IMR-90 (cell line): ENCODE data around the gene SAP30BP. TPM values are rescaled to one million over a fixed set of nuclear protein-coding genes. Genes with fewer than 3 reads are reported as not detected.
A peak's percentile ranks its signal among the peaks of the same experiment; 100 is the strongest.

Source experiments
- ATAC-seq: fragments of 200-7000 bp; cut with Tn5 transposase; 2 replicates; pipeline ENCODE4 v1.9.1; 2020; ENCODE audit warnings: low read depth, mild to moderate bottlenecking, moderate library complexity
- BruUV-seq: library from RNA; stranded (reverse); fragments of 400-500 nt; replicated peaks from 2 replicates; lab custom pipeline; 2021; lab: Mats Ljungman, UMichigan
- CTCF ChIA-PET: fragments of 300-600 bp; formaldehyde crosslinking; extraction: SDS; loops from one replicate; lab custom pipeline; 2021; ENCODE audit warnings: antibody characterized with exemption; lab: Yijun Ruan, JAX
- POLR2A ChIA-PET: fragments of 300-600 bp; sonication (Branson Sonifier 250); formaldehyde crosslinking; loops from one replicate; lab custom pipeline; 2022; ENCODE audit warnings: antibody characterized with exemption; ENCODE audit not compliant: unreplicated experiment; lab: Charles Lee
- DNase-seq: peaks from one replicate; pipeline ENCODE4 v3.0.0; 2013
- H2AFZ ChIP-seq: replicated peaks from 2 replicates; pipeline ENCODE3; 2013; ENCODE audit warnings: low read length, mild to moderate bottlenecking; ENCODE audit not compliant: poor library complexity
- H2AK5ac ChIP-seq: 2 replicates; pipeline ENCODE4 v1.6.1; 2013; ENCODE audit warnings: low read depth, low read length, inconsistent platforms
- H2AK9ac ChIP-seq: replicated peaks from 2 replicates; pipeline ENCODE3; 2013; ENCODE audit warnings: mild to moderate bottlenecking, low read depth, low read length, moderate library complexity; ENCODE audit not compliant: poor library complexity
- H2BK120ac ChIP-seq: 2 replicates; pipeline ENCODE4 v1.6.1; 2013; ENCODE audit warnings: low read depth, low read length, inconsistent platforms
- H2BK15ac ChIP-seq: 3 replicates; pipeline ENCODE4 v1.6.1; 2013; ENCODE audit warnings: low read depth, low read length, inconsistent platforms
- H2BK20ac ChIP-seq: 2 replicates; pipeline ENCODE4 v1.6.1; 2013; ENCODE audit warnings: low read depth, mild to moderate bottlenecking, inconsistent platforms, low read length, moderate library complexity
- H2BK5ac ChIP-seq: 2 replicates; pipeline ENCODE4 v1.6.1; 2013; ENCODE audit warnings: mild to moderate bottlenecking, low read depth, low read length, inconsistent platforms; ENCODE audit not compliant: poor library complexity, severe bottlenecking
- H3K14ac ChIP-seq: replicated peaks from 2 replicates; pipeline ENCODE4 v1.6.1; 2013; ENCODE audit warnings: low read depth, low read length, inconsistent platforms
- H3K18ac ChIP-seq: 2 replicates; pipeline ENCODE4 v1.6.1; 2013; ENCODE audit warnings: low read depth, low read length, control low read depth
- H3K23ac ChIP-seq: 2 replicates; pipeline ENCODE4 v1.6.1; 2013; ENCODE audit warnings: low read depth, low read length, inconsistent platforms
- H3K27ac ChIP-seq: 2 replicates; pipeline ENCODE4 v1.5.1; 2013; ENCODE audit warnings: mild to moderate bottlenecking, control low read depth, low read length; ENCODE audit not compliant: insufficient read depth
- H3K27me3 ChIP-seq: 2 replicates; pipeline ENCODE4 v1.6.1; 2013; ENCODE audit warnings: low read length; ENCODE audit not compliant: control insufficient read depth, insufficient read depth
- H3K36me3 ChIP-seq: 2 replicates; pipeline ENCODE4 v1.6.1; 2013; ENCODE audit warnings: low read length, mixed read lengths; ENCODE audit not compliant: control insufficient read depth, insufficient read depth
- H3K4ac ChIP-seq: 2 replicates; pipeline ENCODE4 v1.6.1; 2013; ENCODE audit warnings: low read depth, low read length, inconsistent platforms
- H3K4me1 ChIP-seq: 2 replicates; pipeline ENCODE4 v1.6.1; 2013; ENCODE audit warnings: low read length, mixed read lengths; ENCODE audit not compliant: control insufficient read depth, insufficient read depth
- H3K4me2 ChIP-seq: 2 replicates; pipeline ENCODE4 v1.6.1; 2013; ENCODE audit warnings: low read depth, mild to moderate bottlenecking, control low read depth, low read length, moderate library complexity
- H3K4me3 ChIP-seq: 2 replicates; pipeline ENCODE4 v1.5.1; 2013; ENCODE audit warnings: low read depth, mild to moderate bottlenecking, control low read depth, low read length, moderate library complexity; ENCODE audit not compliant: insufficient read depth
- H3K56ac ChIP-seq: 2 replicates; pipeline ENCODE4 v1.6.1; 2013; ENCODE audit warnings: low read length, inconsistent platforms; ENCODE audit not compliant: insufficient read depth; ENCODE audit errors: extremely low read depth
- H3K79me1 ChIP-seq, 2 experiments: 2 replicates each; pipeline ENCODE4 v1.6.1; 2013; ENCODE audit warnings: low read length in 2 of 2, inconsistent platforms in 1 of 2, low read depth in 1 of 2
- H3K9ac ChIP-seq: 2 replicates; pipeline ENCODE4 v1.6.1; 2013; ENCODE audit warnings: low read depth, low read length, control low read depth
- H3K9me1 ChIP-seq: 2 replicates; pipeline ENCODE4 v1.6.1; 2013; ENCODE audit warnings: low read length, inconsistent platforms; ENCODE audit not compliant: insufficient read depth
- H3K9me3 ChIP-seq: 2 replicates; pipeline ENCODE4 v1.6.1; 2013; ENCODE audit warnings: low read length; ENCODE audit not compliant: control insufficient read depth, insufficient read depth
- H4K20me1 ChIP-seq: 2 replicates; pipeline ENCODE4 v1.6.1; 2013; ENCODE audit warnings: low read length, inconsistent platforms; ENCODE audit not compliant: insufficient read depth
- H4K5ac ChIP-seq: 2 replicates; pipeline ENCODE4 v1.6.1; 2013; ENCODE audit warnings: mild to moderate bottlenecking, low read depth, low read length, control low read depth
- H4K8ac ChIP-seq, 2 experiments: 2 replicates each; pipeline ENCODE4 v1.6.1; 2013; ENCODE audit warnings: low read depth in 2 of 2, low read length in 2 of 2, control low read depth in 1 of 2, inconsistent platforms in 1 of 2
- H4K91ac ChIP-seq: 2 replicates; pipeline ENCODE4 v1.6.1; 2013; ENCODE audit warnings: low read depth, low read length, inconsistent platforms; ENCODE audit not compliant: insufficient read depth
- CEBPB ChIP-seq: IDR thresholded peaks from 2 replicates; pipeline ENCODE4 v1.6.1; 2012; ENCODE audit warnings: low read depth, low read length, improper control_type of control experiment
- CHD1 ChIP-seq: IDR thresholded peaks from 2 replicates; pipeline ENCODE4 v1.6.1; 2012; ENCODE audit warnings: low read depth, low read length, improper control_type of control experiment
- FOS ChIP-seq: fragments of 150-350 bp; IDR thresholded peaks from 2 replicates; pipeline ENCODE4 v1.6.1; 2016; ENCODE audit warnings: low read depth, low read length
- MAFK ChIP-seq: IDR thresholded peaks from 2 replicates; pipeline ENCODE4 v1.6.1; 2012; ENCODE audit warnings: low read depth, low read length, improper control_type of control experiment
- MXI1 ChIP-seq: IDR thresholded peaks from 2 replicates; pipeline ENCODE4 v1.6.1; 2012; ENCODE audit warnings: low read depth, mild to moderate bottlenecking, low read length, moderate library complexity, borderline replicate concordance
- NFE2L2 ChIP-seq: fragments of 150-350 bp; IDR thresholded peaks from 2 replicates; pipeline ENCODE4 v1.6.1; 2016; ENCODE audit warnings: low read depth, mild to moderate bottlenecking, low read length
- RAD21 ChIP-seq: IDR thresholded peaks from 2 replicates; pipeline ENCODE4 v1.6.1; 2012; ENCODE audit warnings: low read length, improper control_type of control experiment
- RFX5 ChIP-seq: IDR thresholded peaks from 2 replicates; pipeline ENCODE4 v1.8.0; 2012; ENCODE audit warnings: low read depth, mild to moderate bottlenecking, low read length, moderate library complexity
- SMC3 ChIP-seq: fragments of 150-350 bp; IDR thresholded peaks from 2 replicates; pipeline ENCODE4 v1.6.1; 2016; ENCODE audit warnings: low read depth, mild to moderate bottlenecking, antibody characterized with exemption, low read length, moderate library complexity
- WGBS, 2 experiments: methylation state at CpG; one replicate each; pipeline versions ENCODE4 v1.1.5 to v1.1.7; 2013; ENCODE audit warnings: missing lambda C conversion rate in 2 of 2; ENCODE audit not compliant: insufficient read length in 1 of 2; ENCODE audit errors: extremely low coverage in 2 of 2; 5-methylcytosine and 5-hydroxymethylcytosine counted together
- dilution Hi-C: fragments of 300-500 bp; cut with HindIII; formaldehyde crosslinking; loops from one replicate; pipeline ENCODE4 v1.14.3; 2018; ENCODE audit warnings: low sequenced_read_pairs; ENCODE audit not compliant: unreplicated experiment
- in situ Hi-C: fragments of 300-500 bp; cut with MboI; formaldehyde crosslinking; loops from 3 replicates; pipeline ENCODE4 v1.14.3; 2019; ENCODE audit warnings: low sequenced_read_pairs, inconsistent platforms, mixed read lengths
- intact Hi-C: fragments of 100-400 bp; cut with micrococcal nuclease; formaldehyde crosslinking; loops from 2 replicates; pipeline ENCODE4 v1.10.0; 2022
- polyA plus RNA-seq, 3 experiments: library from polyadenylated mRNA; depleted of rRNA; stranded (reverse); fragments of >200 nt; gene quantifications; 2 replicates each; pipeline ENCODE4 v1.2.3, GENCODE V29; 2012; ENCODE audit warnings: low replicate concordance in 1 of 3
- total RNA-seq: library from RNA; depleted of rRNA; stranded (reverse); fragments of >200 nt; gene quantifications from 2 replicates; pipeline ENCODE4 v1.2.3, GENCODE V29; 2012
- TF ChIP-seq, protein P1 (sequence below): fragments of 150-350 bp; IDR thresholded peaks from 2 replicates; pipeline ENCODE4 v1.6.1; 2017; ENCODE audit warnings: mild to moderate bottlenecking, antibody characterized with exemption, low read length, low read depth
- TF ChIP-seq, protein P2 (sequence below): fragments of 150-350 bp; IDR thresholded peaks from 2 replicates; pipeline ENCODE4 v1.6.1; 2016; ENCODE audit warnings: low read depth, mild to moderate bottlenecking, low read length, moderate library complexity, borderline replicate concordance
- TF ChIP-seq, protein P3 (sequence below): conservative IDR thresholded peaks from 2 replicates; pipeline ENCODE4 v1.5.1; 2012; ENCODE audit warnings: mild to moderate bottlenecking, low read depth, low read length, improper control_type of control experiment

The SAP30BP gene
- total and polyA plus RNA-seq, 2 of the 4 experiments (the other 2 are of a cell fraction), result 70.4 to 139 TPM

DNA sequence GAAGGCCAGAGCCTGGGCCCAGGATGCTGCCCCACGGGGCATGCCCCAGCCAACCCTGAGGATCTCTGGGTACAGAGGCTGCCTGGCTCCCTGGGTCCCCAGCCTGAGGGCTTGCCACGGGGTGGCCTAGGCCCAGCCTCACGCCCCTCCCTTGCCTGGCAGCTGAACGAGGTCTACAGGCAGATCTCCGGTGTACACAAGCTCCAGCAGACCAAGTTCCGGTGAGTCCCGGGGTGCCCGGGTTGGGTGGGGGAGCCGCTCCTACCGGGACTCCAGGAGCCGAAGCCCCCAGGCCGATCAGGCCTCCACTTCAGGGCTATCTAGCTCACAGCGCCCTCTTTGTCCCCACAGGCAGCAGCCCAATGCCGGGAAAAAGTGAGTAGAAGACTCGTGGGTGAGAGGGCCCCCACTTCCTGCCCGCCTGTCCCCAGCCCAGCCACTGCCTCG is 73.5 kb downstream of the SAP30BP start:
- Histone ChIP-seq H3K36me3 (no peaks in the 10 kb centered on the region), H3K9ac (no peak overlapping the region), H3K23ac (no peak overlapping the region), H3K9me3 (no peaks in the 10 kb centered on the region), H2AK9ac (no peak overlapping the region), H2BK15ac (no peak overlapping the region), H2AK5ac (no peak overlapping the region), H2BK120ac (no peak overlapping the region), H4K20me1 (no peaks in the 10 kb centered on the region), H4K91ac (no peak overlapping the region), H3K56ac (no peak overlapping the region), H3K14ac (no peak overlapping the region), H3K4ac (no peak overlapping the region), H2BK20ac (no peak overlapping the region), H3K27ac (no peak overlapping the region), H2AFZ (peak overlapping the region; percentile 51), H4K5ac (no peak overlapping the region), H3K18ac (no peak overlapping the region), H3K4me3 (no peak overlapping the region), H3K4me2 (no peak overlapping the region), H3K4me1 (no peaks in the 10 kb centered on the region), H3K27me3 (peaks cover 2% of the 10 kb centered on the region; the same call in 1 of the 2 replicates), H3K79me1 (no peaks in the 10 kb centered on the region), H3K9me1 (no peaks in the 10 kb centered on the region), H2BK5ac (no peak overlapping the region), H4K8ac (no peak overlapping the region)
- dilution Hi-C loops (no loop called here), intact Hi-C loops (no loop called here), in situ Hi-C loops (loop anchor here (10.0 kb wide), 1 partner anchor 316 kb away; no protein-coding TSS in a partner anchor)
- ATAC-seq, result no peak
- no peak for DNase-seq
- 100% methylated on average over 3 of the region's 17 CpGs; no CpG with 5 or more reads in 1 of the 2 experiments for WGBS, 2 experiments
- ChIA-PET POLR2A (no interaction called here), CTCF (no interaction called here)
- BruUV-seq, result no TSS peak
- TF ChIP-seq, protein P1, sequence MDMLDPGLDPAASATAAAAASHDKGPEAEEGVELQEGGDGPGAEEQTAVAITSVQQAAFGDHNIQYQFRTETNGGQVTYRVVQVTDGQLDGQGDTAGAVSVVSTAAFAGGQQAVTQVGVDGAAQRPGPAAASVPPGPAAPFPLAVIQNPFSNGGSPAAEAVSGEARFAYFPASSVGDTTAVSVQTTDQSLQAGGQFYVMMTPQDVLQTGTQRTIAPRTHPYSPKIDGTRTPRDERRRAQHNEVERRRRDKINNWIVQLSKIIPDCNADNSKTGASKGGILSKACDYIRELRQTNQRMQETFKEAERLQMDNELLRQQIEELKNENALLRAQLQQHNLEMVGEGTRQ, result no peak
- TF ChIP-seq MXI1, result no peak
- TF ChIP-seq SMC3, result no peak
- TF ChIP-seq RFX5, result no peak
- TF ChIP-seq NFE2L2, result no peak
- TF ChIP-seq MAFK, result no peak
- TF ChIP-seq, protein P2, sequence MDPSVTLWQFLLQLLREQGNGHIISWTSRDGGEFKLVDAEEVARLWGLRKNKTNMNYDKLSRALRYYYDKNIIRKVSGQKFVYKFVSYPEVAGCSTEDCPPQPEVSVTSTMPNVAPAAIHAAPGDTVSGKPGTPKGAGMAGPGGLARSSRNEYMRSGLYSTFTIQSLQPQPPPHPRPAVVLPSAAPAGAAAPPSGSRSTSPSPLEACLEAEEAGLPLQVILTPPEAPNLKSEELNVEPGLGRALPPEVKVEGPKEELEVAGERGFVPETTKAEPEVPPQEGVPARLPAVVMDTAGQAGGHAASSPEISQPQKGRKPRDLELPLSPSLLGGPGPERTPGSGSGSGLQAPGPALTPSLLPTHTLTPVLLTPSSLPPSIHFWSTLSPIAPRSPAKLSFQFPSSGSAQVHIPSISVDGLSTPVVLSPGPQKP, result no peak
- no peak for TF ChIP-seq CEBPB
- TF ChIP-seq, protein P3, sequence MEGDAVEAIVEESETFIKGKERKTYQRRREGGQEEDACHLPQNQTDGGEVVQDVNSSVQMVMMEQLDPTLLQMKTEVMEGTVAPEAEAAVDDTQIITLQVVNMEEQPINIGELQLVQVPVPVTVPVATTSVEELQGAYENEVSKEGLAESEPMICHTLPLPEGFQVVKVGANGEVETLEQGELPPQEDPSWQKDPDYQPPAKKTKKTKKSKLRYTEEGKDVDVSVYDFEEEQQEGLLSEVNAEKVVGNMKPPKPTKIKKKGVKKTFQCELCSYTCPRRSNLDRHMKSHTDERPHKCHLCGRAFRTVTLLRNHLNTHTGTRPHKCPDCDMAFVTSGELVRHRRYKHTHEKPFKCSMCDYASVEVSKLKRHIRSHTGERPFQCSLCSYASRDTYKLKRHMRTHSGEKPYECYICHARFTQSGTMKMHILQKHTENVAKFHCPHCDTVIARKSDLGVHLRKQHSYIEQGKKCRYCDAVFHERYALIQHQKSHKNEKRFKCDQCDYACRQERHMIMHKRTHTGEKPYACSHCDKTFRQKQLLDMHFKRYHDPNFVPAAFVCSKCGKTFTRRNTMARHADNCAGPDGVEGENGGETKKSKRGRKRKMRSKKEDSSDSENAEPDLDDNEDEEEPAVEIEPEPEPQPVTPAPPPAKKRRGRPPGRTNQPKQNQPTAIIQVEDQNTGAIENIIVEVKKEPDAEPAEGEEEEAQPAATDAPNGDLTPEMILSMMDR, result no peak
- no peak for TF ChIP-seq FOS
- TF ChIP-seq CHD1, result no peak
- TF ChIP-seq RAD21, result no peak
